ENCODE results near the gene BIK. TPM values are rescaled to one million over a fixed set of nuclear protein-coding genes. Genes with fewer than 3 reads are reported as not detected.

BIK gene, protein sequence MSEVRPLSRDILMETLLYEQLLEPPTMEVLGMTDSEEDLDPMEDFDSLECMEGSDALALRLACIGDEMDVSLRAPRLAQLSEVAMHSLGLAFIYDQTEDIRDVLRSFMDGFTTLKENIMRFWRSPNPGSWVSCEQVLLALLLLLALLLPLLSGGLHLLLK
- not detected for total RNA-seq

DNA sequence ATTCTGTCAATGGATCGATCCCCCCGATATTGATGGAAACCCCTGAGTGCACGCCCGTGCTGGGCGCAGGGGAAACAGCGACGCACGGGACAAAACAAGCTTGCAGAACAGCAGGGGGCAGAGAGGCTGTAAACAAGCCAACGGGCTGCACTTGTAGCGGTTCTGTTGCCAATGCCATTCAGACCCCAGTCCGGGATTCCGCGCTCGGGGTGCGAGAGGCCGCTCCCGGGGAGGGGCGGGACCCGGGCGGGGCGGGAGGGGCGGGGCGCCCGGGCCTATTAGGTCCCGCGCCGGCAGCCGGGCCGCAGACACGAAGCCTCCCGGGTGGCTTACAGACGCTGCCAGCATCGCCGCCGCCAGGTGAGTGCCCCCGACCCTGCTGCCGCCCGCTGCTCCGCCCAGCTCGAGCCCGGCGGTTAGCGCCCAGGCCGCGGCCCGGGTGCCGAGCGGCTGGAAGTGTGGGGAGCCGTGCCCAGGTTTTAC, at the start of gene BIK:
TSS of gene BIK (plus strand) at position 307 of the 483 bp plus-strand sequence. CDS start 13,273 bp downstream, outside the sequence.
- Histone ChIP-seq H3K4me1 (ENCODE audit: control insufficient read depth in 1 of 2, low read depth in 2 of 2) (peaks cover 9 to 18% of the 10 kb centered on the region in 2 donors), H3K36me3 (no peaks in the 10 kb centered on the region), H3K27ac (no peak within 1 kb of the TSS), H3K27me3 (replicated peaks; ENCODE audit: insufficient read depth) (peaks cover 10% of the 10 kb centered on the region), H3K9me3 (no peaks in the 10 kb centered on the region), H3K4me3 (peak within 1 kb of the TSS; percentile 81)
- ATAC-seq (ENCODE audit: insufficient number of reproducible peaks, low FRiP score, low read depth) (no peak), DNase-seq (ENCODE audit: low spot score) (no peak)
- TF ChIP-seq, protein P1, sequence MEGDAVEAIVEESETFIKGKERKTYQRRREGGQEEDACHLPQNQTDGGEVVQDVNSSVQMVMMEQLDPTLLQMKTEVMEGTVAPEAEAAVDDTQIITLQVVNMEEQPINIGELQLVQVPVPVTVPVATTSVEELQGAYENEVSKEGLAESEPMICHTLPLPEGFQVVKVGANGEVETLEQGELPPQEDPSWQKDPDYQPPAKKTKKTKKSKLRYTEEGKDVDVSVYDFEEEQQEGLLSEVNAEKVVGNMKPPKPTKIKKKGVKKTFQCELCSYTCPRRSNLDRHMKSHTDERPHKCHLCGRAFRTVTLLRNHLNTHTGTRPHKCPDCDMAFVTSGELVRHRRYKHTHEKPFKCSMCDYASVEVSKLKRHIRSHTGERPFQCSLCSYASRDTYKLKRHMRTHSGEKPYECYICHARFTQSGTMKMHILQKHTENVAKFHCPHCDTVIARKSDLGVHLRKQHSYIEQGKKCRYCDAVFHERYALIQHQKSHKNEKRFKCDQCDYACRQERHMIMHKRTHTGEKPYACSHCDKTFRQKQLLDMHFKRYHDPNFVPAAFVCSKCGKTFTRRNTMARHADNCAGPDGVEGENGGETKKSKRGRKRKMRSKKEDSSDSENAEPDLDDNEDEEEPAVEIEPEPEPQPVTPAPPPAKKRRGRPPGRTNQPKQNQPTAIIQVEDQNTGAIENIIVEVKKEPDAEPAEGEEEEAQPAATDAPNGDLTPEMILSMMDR (IDR thresholded peaks at IDR 0.05) = peak; percentile 12

DNA sequence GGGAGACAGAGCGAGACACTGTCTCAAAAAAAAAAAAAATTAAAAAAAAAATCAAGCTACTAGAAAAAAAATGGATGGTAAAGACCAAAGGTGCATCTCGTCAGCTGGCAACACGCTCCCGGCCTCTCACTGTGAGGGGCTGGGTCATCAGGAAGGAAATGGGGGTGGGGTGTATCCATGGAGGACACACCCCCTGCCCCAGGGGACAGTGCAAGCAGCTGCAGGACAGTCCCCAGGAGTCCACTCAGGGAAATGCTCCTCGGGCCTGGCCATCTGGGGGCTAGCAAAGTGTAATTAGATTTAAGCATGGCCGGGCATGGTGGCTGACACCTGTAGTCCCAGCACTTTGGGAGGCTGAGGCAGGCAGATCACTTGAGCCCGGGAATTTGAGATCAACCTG, 44.4 kb upstream of the BIK start:
- Histone ChIP-seq H3K27ac (no peak overlapping the region), H3K36me3 (peaks cover 6% of the 10 kb centered on the region), H3K27me3 (replicated peaks; ENCODE audit: insufficient read depth) (no peaks in the 10 kb centered on the region), H3K9me3 (no peaks in the 10 kb centered on the region), H3K4me3 (no peak overlapping the region), H3K4me1 (ENCODE audit: control insufficient read depth in 1 of 2, low read depth in 2 of 2) (no peaks in the 10 kb centered on the region)
- TF ChIP-seq, protein P1 (IDR thresholded peaks at IDR 0.05) = no peak
- DNase-seq (ENCODE audit: low spot score) = no peak
- no peak for ATAC-seq (ENCODE audit: insufficient number of reproducible peaks, low FRiP score, low read depth)

DNA sequence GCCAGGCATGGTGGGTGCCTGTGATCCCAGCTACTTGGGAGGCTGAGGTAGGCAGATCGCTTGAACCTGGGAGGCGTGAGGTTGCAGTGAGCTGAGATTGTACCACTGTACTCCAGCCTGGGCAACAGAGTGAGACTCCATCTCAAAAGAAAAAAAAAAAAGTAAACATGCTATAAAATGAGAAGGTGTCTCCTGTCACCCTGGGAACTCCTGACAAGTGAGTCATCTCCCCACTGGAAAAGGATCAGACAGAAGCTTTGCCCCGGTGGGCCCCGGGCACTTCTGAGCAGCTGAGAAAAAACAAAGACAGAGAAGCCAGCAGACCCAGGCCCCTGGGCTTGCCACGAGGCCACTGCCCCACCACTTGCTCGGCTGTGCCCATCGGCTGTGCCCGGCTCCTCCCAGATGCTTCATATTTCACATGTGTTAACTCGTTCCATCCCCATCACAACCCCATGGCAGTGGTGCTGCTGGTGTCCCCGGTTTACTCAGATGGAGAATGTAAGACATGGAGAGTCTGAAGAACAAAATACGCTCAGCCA, 43.6 kb upstream of the BIK start:
- H3K27ac ChIP-seq = peak overlapping the region; percentile 57 to 65

DNA sequence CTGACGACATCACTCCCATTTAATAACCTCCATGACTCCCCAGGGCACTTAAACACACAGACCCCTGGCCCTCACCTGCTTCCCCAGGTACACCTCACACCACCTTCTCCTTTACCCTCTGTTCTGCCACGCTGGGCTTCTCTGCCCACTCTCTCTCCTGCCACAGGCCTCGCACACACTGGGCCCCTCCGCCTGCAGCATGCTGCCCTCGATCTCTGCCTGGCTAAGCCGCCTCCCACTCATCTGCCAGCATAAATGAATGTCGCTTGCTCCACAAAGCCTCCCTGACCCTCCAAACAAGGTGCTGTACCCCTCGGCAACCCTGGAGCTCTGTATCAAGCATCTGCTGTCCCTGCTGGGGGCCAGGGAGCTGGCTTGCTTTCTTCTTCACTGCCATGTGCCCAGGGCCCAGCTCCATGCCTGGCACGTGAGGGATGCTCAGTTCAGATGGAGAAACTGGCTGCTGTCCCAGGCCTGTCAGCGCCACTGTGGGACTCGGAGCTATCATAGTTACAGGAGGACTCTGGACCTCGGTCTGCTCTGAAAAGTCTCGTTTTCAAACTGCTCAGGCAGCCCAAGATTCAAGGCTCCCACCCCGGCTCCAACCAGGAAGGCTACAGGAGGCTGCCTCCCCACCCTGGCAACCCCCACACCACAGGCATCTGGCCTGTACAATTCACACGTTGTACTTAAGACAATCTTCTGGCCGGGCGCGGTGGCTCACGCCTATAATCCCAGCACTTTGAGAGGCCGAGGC, 33.3 kb upstream of the BIK start:
- no peaks in the 10 kb centered on the region for H3K36me3 ChIP-seq
- TF ChIP-seq, protein P1 (IDR thresholded peaks at IDR 0.05) = no peak
- no peaks in the 10 kb centered on the region for H3K9me3 ChIP-seq
- DNase-seq (ENCODE audit: low spot score) (no peak), ATAC-seq (ENCODE audit: insufficient number of reproducible peaks, low FRiP score, low read depth) (no peak)
- no peaks in the 10 kb centered on the region for H3K27me3 ChIP-seq (replicated peaks; ENCODE audit: insufficient read depth)
- H3K4me1 ChIP-seq (ENCODE audit: control insufficient read depth in 1 of 2, low read depth in 2 of 2) = no peaks in the 10 kb centered on the region
- no peak overlapping the region for H3K27ac ChIP-seq
- H3K4me3 ChIP-seq = no peak overlapping the region

More for the DNA sequence above, 43.6 kb upstream of the BIK start:
- H3K27me3 ChIP-seq (replicated peaks; ENCODE audit: insufficient read depth) = no peaks in the 10 kb centered on the region
- no peak overlapping the region for H3K4me3 ChIP-seq
- ATAC-seq (ENCODE audit: insufficient number of reproducible peaks, low FRiP score, low read depth) = no peak
- H3K4me1 ChIP-seq (ENCODE audit: control insufficient read depth in 1 of 2, low read depth in 2 of 2) = no peaks in the 10 kb centered on the region
- peaks cover 10% of the 10 kb centered on the region for H3K36me3 ChIP-seq
- TF ChIP-seq, protein P1 (IDR thresholded peaks at IDR 0.05) = no peak
- no peak for DNase-seq (ENCODE audit: low spot score)
- H3K9me3 ChIP-seq = no peaks in the 10 kb centered on the region

DNA sequence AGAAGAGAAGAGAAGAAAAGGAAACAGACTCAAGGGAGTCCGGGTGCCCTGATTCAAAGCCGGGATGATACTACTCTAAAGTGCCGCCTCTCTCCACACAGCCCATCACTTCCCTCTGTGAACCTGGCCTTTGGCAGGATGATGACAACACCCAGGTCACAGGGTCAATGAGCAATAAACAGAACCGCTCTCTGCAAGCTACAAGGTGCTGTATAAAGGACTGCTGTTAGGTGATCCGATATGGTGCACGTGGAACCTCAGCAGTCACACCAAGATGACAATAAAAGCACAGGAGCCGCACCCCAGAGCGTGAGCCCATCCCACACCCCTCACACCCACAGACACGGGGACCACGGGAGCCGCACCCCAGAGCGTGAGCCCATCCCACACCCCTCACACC, 32.0 kb upstream of the BIK start:
- H3K9me3 ChIP-seq = no peaks in the 10 kb centered on the region
- H3K27me3 ChIP-seq (replicated peaks; ENCODE audit: insufficient read depth) = no peaks in the 10 kb centered on the region
- no peak overlapping the region for H3K27ac ChIP-seq
- H3K36me3 ChIP-seq = no peaks in the 10 kb centered on the region
- no peak for ATAC-seq (ENCODE audit: insufficient number of reproducible peaks, low FRiP score, low read depth)
- H3K4me3 ChIP-seq = no peak overlapping the region
- TF ChIP-seq, protein P1 (IDR thresholded peaks at IDR 0.05) = no peak
- no peaks in the 10 kb centered on the region for H3K4me1 ChIP-seq (ENCODE audit: control insufficient read depth in 1 of 2, low read depth in 2 of 2)
- no peak for DNase-seq (ENCODE audit: low spot score)

Measured in thoracic aorta (tissue), 2 donors.